H1 (cell line): ENCODE results near the gene LRP1. TPM values are rescaled to one million over a fixed set of nuclear protein-coding genes. Genes with fewer than 3 reads are reported as not detected.

Source experiments
- ASH2L ChIP-seq: fragments of 200-600, 300-600 bp; sonication (generic); IDR thresholded peaks from one replicate; pipeline ENCODE4 v1.7.1; 2017; ENCODE audit warnings: low read length
- CHD7 ChIP-seq: fragments of 300-600 bp; sonication (generic); IDR thresholded peaks from 2 replicates; pipeline ENCODE4 v1.7.1; 2012; ENCODE audit warnings: low read length, moderate library complexity, mild to moderate bottlenecking, inconsistent platforms; ENCODE audit not compliant: insufficient replicate concordance
- JUN ChIP-seq: IDR thresholded peaks from 2 replicates; pipeline ENCODE4 v1.6.1; 2011; ENCODE audit warnings: low read depth, mild to moderate bottlenecking, improper control_type of control experiment, low read length
- KDM1A ChIP-seq: fragments of 200-600, 300-600 bp; sonication (generic); IDR thresholded peaks from 2 replicates; pipeline ENCODE4 v1.7.1; 2016; ENCODE audit warnings: mild to moderate bottlenecking, low read length, borderline replicate concordance
- SP4 ChIP-seq: IDR thresholded peaks from 2 replicates; pipeline ENCODE4 v1.6.1; 2012; ENCODE audit warnings: low read length, inconsistent platforms
- YY1 ChIP-seq: IDR thresholded peaks from 2 replicates; pipeline ENCODE4 v1.6.1; 2011; ENCODE audit warnings: low read depth, mild to moderate bottlenecking, low read length
- polyA plus RNA-seq, 7 experiments: library from polyadenylated mRNA; depleted of rRNA in 3 of 7; stranded (reverse) in 5 of 7; unstranded in 2 of 7; fragments of >200 nt in 5 of 7; fragments of 200-250 nt in 2 of 7; gene quantifications; 1 replicate in 5 of 7; 2 replicates in 1 of 7; 4 replicates in 1 of 7; pipeline versions ENCODE4 v1.2.1 to v1.2.3, GENCODE V29; 2011 to 2013; ENCODE audit warnings: missing spikeins in 2 of 7, mixed read lengths in 2 of 7
- total RNA-seq: library from RNA; stranded (reverse); fragmentation: NEBNext Ultra II Directional; extraction: Animal tissue kit (Norgen Biotek cat#: 25700); gene quantifications from 2 replicates; pipeline ENCODE4 v1.2.1, GENCODE V29; 2021

LRP1 gene
- total and polyA plus RNA-seq, 2 of the 8 experiments (the other 6 are each of a cell fraction or from before 2014, with no cell fraction given), result 35.3 to 92.5 TPM

GRCh38 chr12:57229634-57230380, 101.5 kb downstream of the LRP1 start, which contains the start of gene SHMT2 (continued):
- TF ChIP-seq ASH2L (peak; percentile 75), CHD7 (no peak), YY1 (no peak), KDM1A (no peak), SP4 (peak; percentile 77; the same call in 1 of the 2 replicates), JUN (no peak)
